GM13976 (cell line): ENCODE results near the gene SERPINB3.
"Not testable (repeated sequence)": the region's sequence is repeated elsewhere in the genome, so short reads cannot be mapped to it uniquely, and the experiment has no call there.

Source experiments
- DNase-seq: peaks from one replicate; pipeline ENCODE4 v3.0.0; 2012; ENCODE audit warnings: low spot score
- CTCF ChIP-seq: IDR thresholded peaks from 2 replicates; pipeline ENCODE4 v1.5.1; 2012; ENCODE audit warnings: borderline replicate concordance, mild to moderate bottlenecking; ENCODE audit not compliant: insufficient read depth; ENCODE audit errors: extremely low read depth, missing control alignments, control extremely low read depth
- in situ Hi-C: fragments of 300-500 bp; cut with MboI; formaldehyde crosslinking; loops from one replicate; pipeline ENCODE4 v1.12.0; 2022; ENCODE audit warnings: low sequenced_read_pairs, mixed read lengths, inconsistent platforms; ENCODE audit not compliant: unreplicated experiment

The SERPINB3 gene

GRCh38 chr18:63679820-63680606 lies 18.3 kb upstream of the SERPINB3 start:
- TF ChIP-seq CTCF, result no peak
- in situ Hi-C loops, result no loop called here
- no peak for DNase-seq

- TF ChIP-seq CTCF, result no peak
- no peak for DNase-seq
- in situ Hi-C loops, result no loop called here
These were observed 16.0 kb upstream of the SERPINB3 start for GRCh38 chr18:63677500-63678225.

GRCh38 chr18:63676526-63677323 lies 15.0 kb upstream of the SERPINB3 start:
- no peak for DNase-seq
- in situ Hi-C loops, result no loop called here
- TF ChIP-seq CTCF, result peak; percentile 28

- no peak for TF ChIP-seq CTCF
- in situ Hi-C loops, result no loop called here
- no peak for DNase-seq
These were observed 2.9 kb upstream of the SERPINB3 start for GRCh38 chr18:63664571-63664970.

GRCh38 chr18:63658920-63659319 lies 2.8 kb downstream of the SERPINB3 start:
- DNase-seq, in situ Hi-C loops: not testable (repeated sequence)

GRCh38 chr18:63650271-63650670 lies 11.4 kb downstream of the SERPINB3 start:
- in situ Hi-C loops, DNase-seq: not testable (repeated sequence)

- DNase-seq, result no peak
- no peak for TF ChIP-seq CTCF
- in situ Hi-C loops, result no loop called here
These were observed 13.5 kb downstream of the SERPINB3 start for GRCh38 chr18:63648241-63648640.
